Measurements from ENCODE around the gene UBE2R2.

DNA sequence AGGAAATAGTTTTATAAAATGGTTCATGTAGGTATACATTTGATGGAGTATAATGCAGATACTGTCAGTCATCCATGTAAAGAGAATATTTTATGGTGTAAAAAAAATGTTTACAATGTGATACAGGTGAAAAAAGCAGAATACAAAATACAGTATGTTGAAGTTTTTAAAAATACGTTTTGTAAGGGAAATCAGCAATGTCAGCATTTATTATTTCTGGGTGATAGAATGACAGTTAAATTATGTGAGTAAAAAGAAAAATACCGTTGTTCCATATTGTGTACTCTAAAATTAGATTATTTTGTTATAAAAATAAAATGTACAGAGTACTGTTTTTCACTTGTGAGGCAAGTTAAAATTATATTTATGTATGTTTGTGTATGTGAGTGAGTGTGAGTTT is 69.0 kb downstream of the UBE2R2 start:
- no peak for TF ChIP-seq CTCF (IDR thresholded peaks at IDR 0.05; ENCODE audit: poor library complexity, severe bottlenecking)
- no peak for TF ChIP-seq EZH2 (IDR thresholded peaks at IDR 0.05; ENCODE audit: borderline replicate concordance, insufficient read depth, low read length, poor library complexity, severe bottlenecking)
- no peak for TF ChIP-seq RAD21 (conservative IDR thresholded peaks at IDR 0.05)
- no peak for TF ChIP-seq POLR2AphosphoS5 (IDR thresholded peaks at IDR 0.05)
- no peak for TF ChIP-seq EP300 (conservative IDR thresholded peaks at IDR 0.05; ENCODE audit: poor library complexity, severe bottlenecking)
- no peak for TF ChIP-seq TAF1 (IDR thresholded peaks at IDR 0.05; ENCODE audit: low read depth)
- TF ChIP-seq REST (IDR thresholded peaks at IDR 0.05; ENCODE audit: borderline replicate concordance) = no peak
- no peak for TF ChIP-seq SMC3 (conservative IDR thresholded peaks at IDR 0.05; ENCODE audit: poor library complexity)
- no peak for TF ChIP-seq MXI1 (conservative IDR thresholded peaks at IDR 0.05; ENCODE audit: poor library complexity, severe bottlenecking)

Measured in neural cell (in vitro differentiated cells).